PFSK-1 (cell line): ENCODE data around the gene VPS37B. TPM values are rescaled to one million over a fixed set of nuclear protein-coding genes. Genes with fewer than 3 reads are reported as not detected.
A peak's percentile ranks its signal among the peaks of the same experiment; 100 is the strongest.

Source experiments
- FOXP2 ChIP-seq: optimal IDR thresholded peaks from 2 replicates; pipeline ENCODE3; 2011; ENCODE audit warnings: borderline replicate concordance, control low read depth, inconsistent platforms; ENCODE audit not compliant: insufficient read depth; ENCODE audit errors: extremely low read length, extremely low read depth
- POLR2AphosphoS5 ChIP-seq: IDR thresholded peaks from 2 replicates; pipeline ENCODE4 v1.6.1; 2012; ENCODE audit warnings: low read depth, mild to moderate bottlenecking, control low read depth, low read length, moderate library complexity
- SIN3A ChIP-seq: IDR thresholded peaks from 2 replicates; pipeline ENCODE4 v1.6.1; 2012; ENCODE audit warnings: mild to moderate bottlenecking, low read length, moderate library complexity, borderline replicate concordance; ENCODE audit not compliant: insufficient read depth
- TAF1 ChIP-seq: IDR thresholded peaks from 2 replicates; pipeline ENCODE4 v1.6.1; 2012; ENCODE audit warnings: low read length, control low read depth, borderline replicate concordance; ENCODE audit not compliant: insufficient read depth
- polyA plus RNA-seq: library from polyadenylated mRNA; unstranded; fragments of >200 nt; gene quantifications from one replicate; pipeline ENCODE4 v1.2.1, GENCODE V29; 2012; ENCODE audit warnings: low read depth, missing spikeins; ENCODE audit not compliant: insufficient read length
- TF ChIP-seq, protein P1 (sequence below), 2 experiments: IDR thresholded peaks; 2 replicates each; pipeline versions ENCODE4 v1.6.1 to v1.8.0; 2011 to 2012; ENCODE audit warnings: low read depth in 2 of 2, low read length in 2 of 2, control low read depth in 1 of 2, inconsistent platforms in 1 of 2, mild to moderate bottlenecking in 1 of 2, moderate library complexity in 1 of 2; ENCODE audit not compliant: insufficient read depth in 1 of 2

Gene VPS37B, protein sequence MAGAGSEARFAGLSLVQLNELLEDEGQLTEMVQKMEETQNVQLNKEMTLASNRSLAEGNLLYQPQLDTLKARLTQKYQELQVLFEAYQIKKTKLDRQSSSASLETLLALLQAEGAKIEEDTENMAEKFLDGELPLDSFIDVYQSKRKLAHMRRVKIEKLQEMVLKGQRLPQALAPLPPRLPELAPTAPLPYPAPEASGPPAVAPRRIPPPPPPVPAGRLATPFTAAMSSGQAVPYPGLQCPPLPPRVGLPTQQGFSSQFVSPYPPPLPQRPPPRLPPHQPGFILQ
- polyA plus RNA-seq: 34.9 TPM

DNA sequence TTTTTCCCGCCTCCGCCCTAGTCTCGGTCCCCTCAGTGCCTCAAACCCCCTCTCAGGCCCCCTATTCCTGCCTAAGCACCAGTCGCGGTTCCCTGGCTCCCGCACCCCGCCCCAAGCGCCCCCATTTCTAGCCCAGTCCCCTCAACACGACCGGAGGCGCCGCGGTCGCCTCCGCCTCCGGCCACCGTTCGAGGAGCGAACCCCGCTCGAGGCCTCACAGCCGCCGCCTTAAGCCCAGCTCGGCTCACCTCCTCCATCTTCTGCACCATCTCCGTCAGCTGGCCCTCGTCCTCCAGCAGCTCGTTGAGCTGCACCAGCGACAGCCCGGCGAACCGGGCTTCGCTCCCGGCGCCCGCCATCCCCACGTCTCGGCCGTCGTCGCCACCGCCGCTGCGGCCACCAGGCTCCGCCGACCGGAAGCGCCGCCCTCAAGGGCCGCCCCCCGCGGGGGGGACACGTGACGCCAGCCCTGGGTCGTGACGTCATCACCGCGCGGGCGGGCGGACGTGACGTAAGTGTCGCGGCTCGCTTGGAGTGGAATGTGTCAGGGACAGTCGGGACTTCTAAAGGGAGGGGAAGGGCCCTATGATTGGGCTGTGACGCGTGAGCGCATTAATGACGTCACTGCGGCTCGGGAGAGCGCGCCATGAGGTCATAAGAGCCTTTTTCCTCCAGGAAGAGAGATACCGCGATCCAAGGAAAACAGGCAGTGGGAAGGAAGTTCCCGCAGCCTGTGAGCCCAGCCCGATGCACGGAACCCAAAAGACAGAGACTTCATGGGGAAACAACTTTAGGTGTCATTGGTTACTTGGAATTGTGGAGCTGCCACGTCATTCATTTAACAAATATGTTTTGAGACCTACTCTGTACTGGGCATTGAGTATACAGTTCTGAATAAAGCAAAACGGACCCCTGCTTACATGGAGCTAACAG lies at the start of gene VPS37B:
TSS of gene VPS37B (minus strand) at position 421 of the 933 bp plus-strand sequence. CDS start at position 359, 62 bp downstream.
- TF ChIP-seq FOXP2 (peak; percentile 98), TAF1 (peak; percentile 86), POLR2AphosphoS5 (peak; percentile 92), SIN3A (no peak)

DNA sequence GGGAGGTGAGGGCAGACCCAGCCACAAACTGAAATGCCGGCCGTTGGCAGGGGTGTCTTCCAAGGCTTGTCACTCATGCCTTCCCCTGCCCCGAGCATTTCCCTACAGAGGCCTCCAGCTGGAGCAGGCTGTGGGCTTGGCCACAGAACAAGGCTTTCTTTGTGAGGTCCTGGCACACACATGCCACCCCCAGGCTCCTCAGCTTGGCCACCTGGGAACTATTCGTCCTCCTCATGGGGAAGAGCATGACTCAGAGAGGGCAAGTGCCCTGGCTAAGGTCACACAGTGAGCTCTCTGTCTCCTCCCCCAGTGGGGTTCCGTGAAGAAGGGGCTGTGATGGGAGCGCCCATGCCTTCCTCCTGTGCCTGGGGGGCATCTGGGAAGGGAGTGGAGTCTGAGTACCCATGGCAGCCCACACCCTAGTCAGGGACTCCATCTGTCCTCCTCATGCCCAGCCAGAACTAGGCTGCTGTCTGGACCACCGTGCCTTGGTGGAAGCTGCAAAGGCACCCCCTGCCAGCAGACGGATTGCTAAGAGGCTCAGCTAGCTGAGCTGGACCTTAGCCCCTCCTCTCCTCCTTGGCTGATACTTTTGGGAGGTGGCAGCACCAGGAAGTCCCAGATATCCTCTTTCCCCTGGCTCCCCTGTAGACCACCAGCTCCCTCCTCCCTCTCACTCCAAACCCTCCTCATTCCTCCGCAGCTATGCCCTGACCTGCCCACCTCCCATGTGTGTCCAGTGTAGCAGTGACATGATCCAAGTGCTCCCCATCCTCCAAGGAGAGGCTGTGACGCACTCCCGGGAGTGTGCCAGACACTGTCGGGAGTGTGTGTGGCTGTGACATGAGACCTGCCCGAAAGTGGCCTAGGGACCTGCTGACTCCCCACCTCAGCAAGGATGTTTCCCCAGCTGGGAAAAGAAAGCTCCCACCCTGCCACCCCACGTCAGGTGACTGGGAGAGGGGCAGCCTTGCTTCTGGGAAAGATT lies 49.0 kb upstream of the VPS37B start:
- TF ChIP-seq TAF1: no peak
- TF ChIP-seq, protein P1, sequence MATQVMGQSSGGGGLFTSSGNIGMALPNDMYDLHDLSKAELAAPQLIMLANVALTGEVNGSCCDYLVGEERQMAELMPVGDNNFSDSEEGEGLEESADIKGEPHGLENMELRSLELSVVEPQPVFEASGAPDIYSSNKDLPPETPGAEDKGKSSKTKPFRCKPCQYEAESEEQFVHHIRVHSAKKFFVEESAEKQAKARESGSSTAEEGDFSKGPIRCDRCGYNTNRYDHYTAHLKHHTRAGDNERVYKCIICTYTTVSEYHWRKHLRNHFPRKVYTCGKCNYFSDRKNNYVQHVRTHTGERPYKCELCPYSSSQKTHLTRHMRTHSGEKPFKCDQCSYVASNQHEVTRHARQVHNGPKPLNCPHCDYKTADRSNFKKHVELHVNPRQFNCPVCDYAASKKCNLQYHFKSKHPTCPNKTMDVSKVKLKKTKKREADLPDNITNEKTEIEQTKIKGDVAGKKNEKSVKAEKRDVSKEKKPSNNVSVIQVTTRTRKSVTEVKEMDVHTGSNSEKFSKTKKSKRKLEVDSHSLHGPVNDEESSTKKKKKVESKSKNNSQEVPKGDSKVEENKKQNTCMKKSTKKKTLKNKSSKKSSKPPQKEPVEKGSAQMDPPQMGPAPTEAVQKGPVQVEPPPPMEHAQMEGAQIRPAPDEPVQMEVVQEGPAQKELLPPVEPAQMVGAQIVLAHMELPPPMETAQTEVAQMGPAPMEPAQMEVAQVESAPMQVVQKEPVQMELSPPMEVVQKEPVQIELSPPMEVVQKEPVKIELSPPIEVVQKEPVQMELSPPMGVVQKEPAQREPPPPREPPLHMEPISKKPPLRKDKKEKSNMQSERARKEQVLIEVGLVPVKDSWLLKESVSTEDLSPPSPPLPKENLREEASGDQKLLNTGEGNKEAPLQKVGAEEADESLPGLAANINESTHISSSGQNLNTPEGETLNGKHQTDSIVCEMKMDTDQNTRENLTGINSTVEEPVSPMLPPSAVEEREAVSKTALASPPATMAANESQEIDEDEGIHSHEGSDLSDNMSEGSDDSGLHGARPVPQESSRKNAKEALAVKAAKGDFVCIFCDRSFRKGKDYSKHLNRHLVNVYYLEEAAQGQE (IDR thresholded peaks at IDR 0.05; ENCODE audit: insufficient read depth in 1 of 2, low read depth in 2 of 2, low read length in 2 of 2): no peak
- no peak for TF ChIP-seq FOXP2
- TF ChIP-seq SIN3A: no peak
- TF ChIP-seq POLR2AphosphoS5: no peak

DNA sequence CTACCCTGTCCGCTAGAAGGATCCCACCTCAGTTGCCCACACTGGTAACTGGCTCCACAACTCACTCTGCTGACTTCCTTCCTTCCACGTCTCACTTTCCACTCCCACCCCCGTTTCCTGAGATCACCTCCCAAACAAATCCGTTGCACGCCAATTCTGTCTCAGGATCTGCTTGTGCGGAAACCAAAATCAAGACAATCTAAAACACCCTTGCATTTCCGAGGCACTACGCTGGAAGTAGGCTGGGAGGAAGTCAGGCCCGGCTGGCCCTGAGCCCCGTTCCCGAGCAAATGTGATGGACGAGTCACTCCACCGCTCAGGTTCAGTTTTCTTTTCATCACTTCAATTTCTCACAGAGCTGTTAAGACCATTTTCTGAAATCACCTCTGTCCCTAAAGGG lies 47.3 kb upstream of the VPS37B start:
- TF ChIP-seq FOXP2 (no peak), POLR2AphosphoS5 (0 out of 2 replicates have a peak, but pooled peaks have one; percentile 25), SIN3A (0 out of 2 replicates have a peak, but pooled peaks have one; percentile 18), TAF1 (0 out of 2 replicates have a peak, but pooled peaks have one; percentile 20)
- TF ChIP-seq, protein P1 (IDR thresholded peaks at IDR 0.05; ENCODE audit: insufficient read depth in 1 of 2, low read depth in 2 of 2, low read length in 2 of 2): peak in 1 of 2 experiments; percentile 34; a peak in 1 of 4 replicates

DNA sequence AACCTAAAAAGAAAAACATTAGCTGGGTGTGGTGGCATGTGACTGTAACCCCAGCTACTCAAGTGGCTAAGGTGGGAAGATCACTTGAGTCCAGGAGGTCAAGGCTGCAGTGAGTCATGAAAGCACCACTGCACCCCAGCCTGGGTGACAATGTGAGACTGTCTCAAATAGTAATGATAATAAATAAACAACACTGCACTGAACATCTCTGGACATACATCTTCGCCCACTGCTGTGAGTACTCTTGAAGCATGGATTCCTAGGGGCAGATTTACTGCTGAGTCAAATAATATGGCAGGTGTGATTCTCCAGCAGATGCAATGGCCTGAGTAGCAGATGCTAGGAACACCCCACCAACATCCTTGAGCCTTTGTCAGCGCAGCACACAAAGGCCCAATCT lies 46.7 kb upstream of the VPS37B start:
- TF ChIP-seq TAF1: no peak
- no peak for TF ChIP-seq FOXP2
- no peak for TF ChIP-seq SIN3A
- no peak for TF ChIP-seq POLR2AphosphoS5
- TF ChIP-seq, protein P1 (IDR thresholded peaks at IDR 0.05; ENCODE audit: insufficient read depth in 1 of 2, low read depth in 2 of 2, low read length in 2 of 2): no peak
